IMR-90 (cell line): Measurements from ENCODE around the gene FANCE. TPM values are rescaled to one million over a fixed set of nuclear protein-coding genes. Genes with fewer than 3 reads are reported as not detected.
A peak's percentile ranks its signal among the peaks of the same experiment; 100 is the strongest.

Experiments used
- ATAC-seq: fragments of 200-7000 bp; cut with Tn5 transposase; 2 replicates; pipeline ENCODE4 v1.9.1; 2020; ENCODE audit warnings: low read depth, mild to moderate bottlenecking, moderate library complexity
- BruUV-seq: library from RNA; stranded (reverse); fragments of 400-500 nt; replicated peaks from 2 replicates; lab custom pipeline; 2021; lab: Mats Ljungman, UMichigan
- CTCF ChIA-PET: fragments of 300-600 bp; formaldehyde crosslinking; extraction: SDS; loops from one replicate; lab custom pipeline; 2021; ENCODE audit warnings: antibody characterized with exemption; lab: Yijun Ruan, JAX
- POLR2A ChIA-PET: fragments of 300-600 bp; sonication (Branson Sonifier 250); formaldehyde crosslinking; loops from one replicate; lab custom pipeline; 2022; ENCODE audit warnings: antibody characterized with exemption; ENCODE audit not compliant: unreplicated experiment; lab: Charles Lee
- DNase-seq: peaks from one replicate; pipeline ENCODE4 v3.0.0; 2013
- H2AFZ ChIP-seq: replicated peaks from 2 replicates; pipeline ENCODE3; 2013; ENCODE audit warnings: low read length, mild to moderate bottlenecking; ENCODE audit not compliant: poor library complexity
- H2AK5ac ChIP-seq: 2 replicates; pipeline ENCODE4 v1.6.1; 2013; ENCODE audit warnings: low read depth, low read length, inconsistent platforms
- H2AK9ac ChIP-seq: replicated peaks from 2 replicates; pipeline ENCODE3; 2013; ENCODE audit warnings: mild to moderate bottlenecking, low read depth, low read length, moderate library complexity; ENCODE audit not compliant: poor library complexity
- H2BK120ac ChIP-seq: 2 replicates; pipeline ENCODE4 v1.6.1; 2013; ENCODE audit warnings: low read depth, low read length, inconsistent platforms
- H2BK15ac ChIP-seq: 3 replicates; pipeline ENCODE4 v1.6.1; 2013; ENCODE audit warnings: low read depth, low read length, inconsistent platforms
- H2BK20ac ChIP-seq: 2 replicates; pipeline ENCODE4 v1.6.1; 2013; ENCODE audit warnings: low read depth, mild to moderate bottlenecking, inconsistent platforms, low read length, moderate library complexity
- H2BK5ac ChIP-seq: 2 replicates; pipeline ENCODE4 v1.6.1; 2013; ENCODE audit warnings: mild to moderate bottlenecking, low read depth, low read length, inconsistent platforms; ENCODE audit not compliant: poor library complexity, severe bottlenecking
- H3K14ac ChIP-seq: replicated peaks from 2 replicates; pipeline ENCODE4 v1.6.1; 2013; ENCODE audit warnings: low read depth, low read length, inconsistent platforms
- H3K18ac ChIP-seq: 2 replicates; pipeline ENCODE4 v1.6.1; 2013; ENCODE audit warnings: low read depth, low read length, control low read depth
- H3K23ac ChIP-seq: 2 replicates; pipeline ENCODE4 v1.6.1; 2013; ENCODE audit warnings: low read depth, low read length, inconsistent platforms
- H3K27ac ChIP-seq: 2 replicates; pipeline ENCODE4 v1.5.1; 2013; ENCODE audit warnings: mild to moderate bottlenecking, control low read depth, low read length; ENCODE audit not compliant: insufficient read depth
- H3K27me3 ChIP-seq: 2 replicates; pipeline ENCODE4 v1.6.1; 2013; ENCODE audit warnings: low read length; ENCODE audit not compliant: control insufficient read depth, insufficient read depth
- H3K36me3 ChIP-seq: 2 replicates; pipeline ENCODE4 v1.6.1; 2013; ENCODE audit warnings: low read length, mixed read lengths; ENCODE audit not compliant: control insufficient read depth, insufficient read depth
- H3K4ac ChIP-seq: 2 replicates; pipeline ENCODE4 v1.6.1; 2013; ENCODE audit warnings: low read depth, low read length, inconsistent platforms
- H3K4me1 ChIP-seq: 2 replicates; pipeline ENCODE4 v1.6.1; 2013; ENCODE audit warnings: low read length, mixed read lengths; ENCODE audit not compliant: control insufficient read depth, insufficient read depth
- H3K4me2 ChIP-seq: 2 replicates; pipeline ENCODE4 v1.6.1; 2013; ENCODE audit warnings: low read depth, mild to moderate bottlenecking, control low read depth, low read length, moderate library complexity
- H3K4me3 ChIP-seq: 2 replicates; pipeline ENCODE4 v1.5.1; 2013; ENCODE audit warnings: low read depth, mild to moderate bottlenecking, control low read depth, low read length, moderate library complexity; ENCODE audit not compliant: insufficient read depth
- H3K56ac ChIP-seq: 2 replicates; pipeline ENCODE4 v1.6.1; 2013; ENCODE audit warnings: low read length, inconsistent platforms; ENCODE audit not compliant: insufficient read depth; ENCODE audit errors: extremely low read depth
- H3K79me1 ChIP-seq, 2 experiments: 2 replicates each; pipeline ENCODE4 v1.6.1; 2013; ENCODE audit warnings: low read length in 2 of 2, inconsistent platforms in 1 of 2, low read depth in 1 of 2
- H3K9ac ChIP-seq: 2 replicates; pipeline ENCODE4 v1.6.1; 2013; ENCODE audit warnings: low read depth, low read length, control low read depth
- H3K9me1 ChIP-seq: 2 replicates; pipeline ENCODE4 v1.6.1; 2013; ENCODE audit warnings: low read length, inconsistent platforms; ENCODE audit not compliant: insufficient read depth
- H3K9me3 ChIP-seq: 2 replicates; pipeline ENCODE4 v1.6.1; 2013; ENCODE audit warnings: low read length; ENCODE audit not compliant: control insufficient read depth, insufficient read depth
- H4K20me1 ChIP-seq: 2 replicates; pipeline ENCODE4 v1.6.1; 2013; ENCODE audit warnings: low read length, inconsistent platforms; ENCODE audit not compliant: insufficient read depth
- H4K5ac ChIP-seq: 2 replicates; pipeline ENCODE4 v1.6.1; 2013; ENCODE audit warnings: mild to moderate bottlenecking, low read depth, low read length, control low read depth
- H4K8ac ChIP-seq, 2 experiments: 2 replicates each; pipeline ENCODE4 v1.6.1; 2013; ENCODE audit warnings: low read depth in 2 of 2, low read length in 2 of 2, control low read depth in 1 of 2, inconsistent platforms in 1 of 2
- H4K91ac ChIP-seq: 2 replicates; pipeline ENCODE4 v1.6.1; 2013; ENCODE audit warnings: low read depth, low read length, inconsistent platforms; ENCODE audit not compliant: insufficient read depth
- CHD1 ChIP-seq: IDR thresholded peaks from 2 replicates; pipeline ENCODE4 v1.6.1; 2012; ENCODE audit warnings: low read depth, low read length, improper control_type of control experiment
- FOS ChIP-seq: fragments of 150-350 bp; IDR thresholded peaks from 2 replicates; pipeline ENCODE4 v1.6.1; 2016; ENCODE audit warnings: low read depth, low read length
- MAFK ChIP-seq: IDR thresholded peaks from 2 replicates; pipeline ENCODE4 v1.6.1; 2012; ENCODE audit warnings: low read depth, low read length, improper control_type of control experiment
- MXI1 ChIP-seq: IDR thresholded peaks from 2 replicates; pipeline ENCODE4 v1.6.1; 2012; ENCODE audit warnings: low read depth, mild to moderate bottlenecking, low read length, moderate library complexity, borderline replicate concordance
- NFE2L2 ChIP-seq: fragments of 150-350 bp; IDR thresholded peaks from 2 replicates; pipeline ENCODE4 v1.6.1; 2016; ENCODE audit warnings: low read depth, mild to moderate bottlenecking, low read length
- RAD21 ChIP-seq: IDR thresholded peaks from 2 replicates; pipeline ENCODE4 v1.6.1; 2012; ENCODE audit warnings: low read length, improper control_type of control experiment
- RCOR1 ChIP-seq: IDR thresholded peaks from 2 replicates; pipeline ENCODE4 v1.6.1; 2012; ENCODE audit warnings: mild to moderate bottlenecking, low read length, improper control_type of control experiment; ENCODE audit not compliant: insufficient replicate concordance
- RFX5 ChIP-seq: IDR thresholded peaks from 2 replicates; pipeline ENCODE4 v1.8.0; 2012; ENCODE audit warnings: low read depth, mild to moderate bottlenecking, low read length, moderate library complexity
- WGBS, 2 experiments: methylation state at CpG; one replicate each; pipeline versions ENCODE4 v1.1.5 to v1.1.7; 2013; ENCODE audit warnings: missing lambda C conversion rate in 2 of 2; ENCODE audit not compliant: insufficient read length in 1 of 2; ENCODE audit errors: extremely low coverage in 2 of 2; 5-methylcytosine and 5-hydroxymethylcytosine counted together
- dilution Hi-C: fragments of 300-500 bp; cut with HindIII; formaldehyde crosslinking; loops from one replicate; pipeline ENCODE4 v1.14.3; 2018; ENCODE audit warnings: low sequenced_read_pairs; ENCODE audit not compliant: unreplicated experiment
- in situ Hi-C: fragments of 300-500 bp; cut with MboI; formaldehyde crosslinking; loops from 3 replicates; pipeline ENCODE4 v1.14.3; 2019; ENCODE audit warnings: low sequenced_read_pairs, inconsistent platforms, mixed read lengths
- intact Hi-C: fragments of 100-400 bp; cut with micrococcal nuclease; formaldehyde crosslinking; loops from 2 replicates; pipeline ENCODE4 v1.10.0; 2022
- polyA plus RNA-seq, 3 experiments: library from polyadenylated mRNA; depleted of rRNA; stranded (reverse); fragments of >200 nt; gene quantifications; 2 replicates each; pipeline ENCODE4 v1.2.3, GENCODE V29; 2012; ENCODE audit warnings: low replicate concordance in 1 of 3
- total RNA-seq: library from RNA; depleted of rRNA; stranded (reverse); fragments of >200 nt; gene quantifications from 2 replicates; pipeline ENCODE4 v1.2.3, GENCODE V29; 2012
- TF ChIP-seq, protein P1 (sequence below): fragments of 150-350 bp; IDR thresholded peaks from 2 replicates; pipeline ENCODE4 v1.6.1; 2017; ENCODE audit warnings: mild to moderate bottlenecking, antibody characterized with exemption, low read length, low read depth

FANCE gene
- total and polyA plus RNA-seq, 2 of the 4 experiments (the other 2 are of a cell fraction): 7.1 to 9.1 TPM

- WGBS, 2 experiments: 58% methylated on average over 11 of the region's 61 CpGs; no CpG with 5 or more reads in 1 of the 2 experiments
- H4K5ac ChIP-seq: peak overlapping the region; percentile 14; the same call in 1 of the 2 replicates
- H3K56ac ChIP-seq: peak overlapping the region; percentile 36; the same call in 1 of the 2 replicates
- H3K79me1 ChIP-seq: peaks cover 51 to 95% of the 10 kb centered on the region in 2 experiments
- ChIA-PET CTCF (no interaction called here), POLR2A (no interaction called here)
- no peak overlapping the region for H3K4me3 ChIP-seq
- H3K23ac ChIP-seq: peak overlapping the region; percentile 77
- H3K9me1 ChIP-seq: peaks cover 39% of the 10 kb centered on the region
- peak overlapping the region; percentile 93 for H2BK5ac ChIP-seq
- intact Hi-C loops: no loop called here
- peak overlapping the region; percentile 5; the same call in 1 of the 2 replicates for H3K9ac ChIP-seq
- peak overlapping the region; percentile 83; the same call in 1 of the 3 replicates for H2BK15ac ChIP-seq
- dilution Hi-C loops: no loop called here
- TF ChIP-seq RAD21: no peak
- TF ChIP-seq, protein P1, sequence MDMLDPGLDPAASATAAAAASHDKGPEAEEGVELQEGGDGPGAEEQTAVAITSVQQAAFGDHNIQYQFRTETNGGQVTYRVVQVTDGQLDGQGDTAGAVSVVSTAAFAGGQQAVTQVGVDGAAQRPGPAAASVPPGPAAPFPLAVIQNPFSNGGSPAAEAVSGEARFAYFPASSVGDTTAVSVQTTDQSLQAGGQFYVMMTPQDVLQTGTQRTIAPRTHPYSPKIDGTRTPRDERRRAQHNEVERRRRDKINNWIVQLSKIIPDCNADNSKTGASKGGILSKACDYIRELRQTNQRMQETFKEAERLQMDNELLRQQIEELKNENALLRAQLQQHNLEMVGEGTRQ: no peak
- no peak for TF ChIP-seq FOS
- no peak for TF ChIP-seq NFE2L2
- no peak for TF ChIP-seq CHD1
- TF ChIP-seq MXI1: no peak
- TF ChIP-seq MAFK: no peak
- no peak for TF ChIP-seq RCOR1
- no peak for TF ChIP-seq RFX5
- H3K27ac ChIP-seq: peak overlapping the region; percentile 70
- peak overlapping the region; percentile 25; the same call in 1 of the 2 replicates for H2BK20ac ChIP-seq
- H3K36me3 ChIP-seq: peaks cover 30% of the 10 kb centered on the region
- H3K4ac ChIP-seq: peak overlapping the region; percentile 91
- H2AK9ac ChIP-seq: peak overlapping the region; percentile 94
- ATAC-seq (no peak), DNase-seq (no peak)
- H2AFZ ChIP-seq: peak overlapping the region; percentile 85
- no peaks in the 10 kb centered on the region for H3K9me3 ChIP-seq
- H3K4me1 ChIP-seq: peaks cover 46% of the 10 kb centered on the region
- peak overlapping the region; percentile 76 to 84 for H4K8ac ChIP-seq
- H3K27me3 ChIP-seq: no peaks in the 10 kb centered on the region
- peak overlapping the region; percentile 96 for H4K91ac ChIP-seq
- H3K14ac ChIP-seq: peak overlapping the region; percentile 91
- H2AK5ac ChIP-seq: peak overlapping the region; percentile 99
- BruUV-seq: no TSS peak
- no peak overlapping the region for H3K4me2 ChIP-seq
- in situ Hi-C loops: no loop called here
- H2BK120ac ChIP-seq: peak overlapping the region; percentile 88
- peak overlapping the region; percentile 31; the same call in 1 of the 2 replicates for H3K18ac ChIP-seq
- H4K20me1 ChIP-seq: peaks cover 14% of the 10 kb centered on the region; the same call in 1 of the 2 replicates
Measured at GRCh38 chr6:35486005-35486925, 34.1 kb downstream of the FANCE start.
